Measurements from ENCODE around the gene DRC7. TPM values are rescaled to one million over a fixed set of nuclear protein-coding genes. Genes with fewer than 3 reads are reported as not detected.

The DRC7 gene
- total RNA-seq, 1 experiment from 2014 or later: not detected

- TF ChIP-seq CREM (CRISPR knock-in tag; IDR thresholded peaks at IDR 0.05) (no peak), JUN (CRISPR knock-in tag; IDR thresholded peaks at IDR 0.05) (no peak), E2F4 (CRISPR knock-in tag; IDR thresholded peaks at IDR 0.05; ENCODE audit: borderline replicate concordance, low read depth) (no peak), ATF6 (CRISPR knock-in tag; IDR thresholded peaks at IDR 0.05) (no peak), ATF1 (CRISPR knock-in tag; IDR thresholded peaks at IDR 0.05) (no peak), TEAD4 (CRISPR knock-in tag; IDR thresholded peaks at IDR 0.05) (no peak), ATF3 (CRISPR knock-in tag; conservative IDR thresholded peaks at IDR 0.05) (0 out of 2 replicates have a peak, but pooled peaks have one; percentile 14), RORB (CRISPR knock-in tag; IDR thresholded peaks at IDR 0.05) (no peak), PREB (CRISPR knock-in tag; IDR thresholded peaks at IDR 0.05; ENCODE audit: borderline replicate concordance) (no peak), IRF1 (CRISPR knock-in tag; IDR thresholded peaks at IDR 0.05) (no peak), TP53 (CRISPR knock-in tag; IDR thresholded peaks at IDR 0.05) (no peak), EMX1 (CRISPR knock-in tag; IDR thresholded peaks at IDR 0.05) (no peak), ZNF281 (CRISPR knock-in tag; IDR thresholded peaks at IDR 0.05) (0 out of 2 replicates have a peak, but pooled peaks have one; percentile 40), PRDM15 (CRISPR knock-in tag; IDR thresholded peaks at IDR 0.05) (no peak), ZNF416 (CRISPR knock-in tag; IDR thresholded peaks at IDR 0.05) (no peak), FOXK1 (CRISPR knock-in tag; IDR thresholded peaks at IDR 0.05) (peak; percentile 50; the same call in 1 of the 2 replicates), HMGXB4 (CRISPR knock-in tag; IDR thresholded peaks at IDR 0.05) (no peak), ZNF138 (CRISPR knock-in tag; conservative IDR thresholded peaks at IDR 0.05) (no peak), MAX (CRISPR knock-in tag; IDR thresholded peaks at IDR 0.05) (peak; percentile 46; the same call in 1 of the 2 replicates), ZBTB21 (CRISPR knock-in tag; IDR thresholded peaks at IDR 0.05; ENCODE audit: borderline replicate concordance) (no peak), USF2 (CRISPR knock-in tag; IDR thresholded peaks at IDR 0.05) (no peak), ZNF232 (CRISPR knock-in tag; IDR thresholded peaks at IDR 0.05) (no peak)
Observed at GRCh38 chr16:57735755-57736418, 41.3 kb downstream of the DRC7 start, which contains the start of gene KATNB1 (continued).

Data from WTC11 (cell line).